ENCODE results near the gene VWA5A.
"Not testable (repeated sequence)": the region's sequence is repeated elsewhere in the genome, so short reads cannot be mapped to it uniquely, and the experiment has no call there.

Gene VWA5A

GRCh38 chr11:124090996-124091395 is 24.3 kb upstream of the VWA5A start:
- no peak for DNase-seq (ENCODE audit: low read depth in 3 of 3)

GRCh38 chr11:124093330-124093729 is 21.9 kb upstream of the VWA5A start:
- no peak for DNase-seq (ENCODE audit: low read depth in 3 of 3)

- no peak for DNase-seq (ENCODE audit: low read depth in 3 of 3)
Measured at GRCh38 chr11:124094731-124095130, 20.5 kb upstream of the VWA5A start.

- no peak for DNase-seq (ENCODE audit: low read depth in 3 of 3)
Measured at GRCh38 chr11:124096364-124096763, 18.9 kb upstream of the VWA5A start.

GRCh38 chr11:124098141-124098540 is 17.1 kb upstream of the VWA5A start:
- DNase-seq (ENCODE audit: low read depth in 3 of 3) = no peak

- DNase-seq (ENCODE audit: low read depth in 3 of 3) = no peak
Measured at GRCh38 chr11:124101737-124102136, 13.5 kb upstream of the VWA5A start.

- DNase-seq (ENCODE audit: low read depth in 3 of 3) = no peak
Measured at GRCh38 chr11:124108156-124108555, 7.1 kb upstream of the VWA5A start.

- no peak for DNase-seq (ENCODE audit: low read depth in 3 of 3)
Measured at GRCh38 chr11:124109377-124109776, 5.9 kb upstream of the VWA5A start.

GRCh38 chr11:124110201-124110600 is 5.0 kb upstream of the VWA5A start:
- DNase-seq (ENCODE audit: low read depth in 3 of 3) = no peak

GRCh38 chr11:124113890-124114289 is 1.4 kb upstream of the VWA5A start:
- DNase-seq (ENCODE audit: low read depth in 3 of 3) = no peak

GRCh38 chr11:124115782-124116616 is 749 bp downstream of the VWA5A start:
- DNase-seq (ENCODE audit: low read depth in 3 of 3) = no peak

- no peak for DNase-seq (ENCODE audit: low read depth in 3 of 3)
Measured at GRCh38 chr11:124119103-124119502, 3.9 kb downstream of the VWA5A start.

- DNase-seq (ENCODE audit: low read depth in 3 of 3) = no peak
Measured at GRCh38 chr11:124120891-124121290, 5.6 kb downstream of the VWA5A start.

- no peak for DNase-seq (ENCODE audit: low read depth in 3 of 3)
Measured at GRCh38 chr11:124122123-124122522, 6.9 kb downstream of the VWA5A start.

GRCh38 chr11:124123622-124124021 is 8.4 kb downstream of the VWA5A start:
- DNase-seq (ENCODE audit: low read depth in 3 of 3) = no peak

- not testable (repeated sequence) for DNase-seq (ENCODE audit: low read depth in 3 of 3)
Measured at GRCh38 chr11:124127134-124127533, 11.9 kb downstream of the VWA5A start.

GRCh38 chr11:124143034-124143433 is 27.8 kb downstream of the VWA5A start:
- no peak for DNase-seq (ENCODE audit: low read depth in 3 of 3)

GRCh38 chr11:124147951-124148350 is 32.7 kb downstream of the VWA5A start:
- DNase-seq (ENCODE audit: low read depth in 3 of 3) = no peak

GRCh38 chr11:124150684-124151083 is 35.4 kb downstream of the VWA5A start:
- DNase-seq (ENCODE audit: low read depth in 3 of 3) = no peak

GRCh38 chr11:124152770-124153407 is 37.6 kb downstream of the VWA5A start:
- no peak for DNase-seq (ENCODE audit: low read depth in 3 of 3)

- DNase-seq (ENCODE audit: low read depth in 3 of 3) = no peak
Measured at GRCh38 chr11:124153821-124154220, 38.6 kb downstream of the VWA5A start.

- no peak for DNase-seq (ENCODE audit: low read depth in 3 of 3)
Measured at GRCh38 chr11:124159481-124159880, 44.2 kb downstream of the VWA5A start.

- DNase-seq (ENCODE audit: low read depth in 3 of 3) = no peak
Measured at GRCh38 chr11:124160986-124161385, 45.7 kb downstream of the VWA5A start.
